ENCODE results near the gene PI4K2A. TPM values are rescaled to one million over a fixed set of nuclear protein-coding genes. Genes with fewer than 3 reads are reported as not detected.
"Not testable (repeated sequence)": the region's sequence is repeated elsewhere in the genome, so short reads cannot be mapped to it uniquely, and the experiment has no call there.

PI4K2A gene
- total and polyA plus RNA-seq, 7 donors = 8.1 to 19.3 (median 13.3) TPM

DNA sequence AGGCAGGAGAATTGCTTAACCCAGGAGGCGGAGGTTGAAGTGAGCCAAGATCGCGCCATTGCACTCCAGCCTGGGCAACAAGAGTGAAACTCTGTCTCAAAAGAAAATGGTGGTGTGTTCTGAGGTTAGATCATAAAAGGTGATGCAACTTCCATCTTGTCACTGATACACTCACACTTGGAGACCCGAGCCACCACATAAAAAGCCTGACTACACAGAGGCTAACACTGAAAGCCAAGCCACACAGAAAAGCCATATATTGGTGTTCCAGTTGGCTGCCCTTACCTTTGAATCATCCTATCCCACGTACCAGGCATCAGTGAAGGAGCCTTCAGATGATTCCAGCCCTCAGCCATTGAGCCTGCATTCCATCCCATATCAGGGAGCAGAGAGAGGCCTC is 11.2 kb upstream of the PI4K2A start:
- WGBS, 2 donors = 92 to 96% methylated on average over 5 of the region's 5 CpGs
- DNase-seq = no peak
- Histone ChIP-seq H3K4me1 (peaks cover 0 to 14% (median 7%) of the 10 kb centered on the region in 4 donors), H3K27ac (no peak overlapping the region), H3K36me3 (no peaks in the 10 kb centered on the region), H3K4me3 (no peak overlapping the region), H3K9me3 (no peaks in the 10 kb centered on the region), H3K27me3 (no peaks in the 10 kb centered on the region)
- TF ChIP-seq EP300 (IDR thresholded peaks at IDR 0.05) (no peak), POLR2A (IDR thresholded peaks at IDR 0.05) (no peak), POLR2AphosphoS5 (IDR thresholded peaks at IDR 0.05) (no peak)
- TF ChIP-seq, protein P1, sequence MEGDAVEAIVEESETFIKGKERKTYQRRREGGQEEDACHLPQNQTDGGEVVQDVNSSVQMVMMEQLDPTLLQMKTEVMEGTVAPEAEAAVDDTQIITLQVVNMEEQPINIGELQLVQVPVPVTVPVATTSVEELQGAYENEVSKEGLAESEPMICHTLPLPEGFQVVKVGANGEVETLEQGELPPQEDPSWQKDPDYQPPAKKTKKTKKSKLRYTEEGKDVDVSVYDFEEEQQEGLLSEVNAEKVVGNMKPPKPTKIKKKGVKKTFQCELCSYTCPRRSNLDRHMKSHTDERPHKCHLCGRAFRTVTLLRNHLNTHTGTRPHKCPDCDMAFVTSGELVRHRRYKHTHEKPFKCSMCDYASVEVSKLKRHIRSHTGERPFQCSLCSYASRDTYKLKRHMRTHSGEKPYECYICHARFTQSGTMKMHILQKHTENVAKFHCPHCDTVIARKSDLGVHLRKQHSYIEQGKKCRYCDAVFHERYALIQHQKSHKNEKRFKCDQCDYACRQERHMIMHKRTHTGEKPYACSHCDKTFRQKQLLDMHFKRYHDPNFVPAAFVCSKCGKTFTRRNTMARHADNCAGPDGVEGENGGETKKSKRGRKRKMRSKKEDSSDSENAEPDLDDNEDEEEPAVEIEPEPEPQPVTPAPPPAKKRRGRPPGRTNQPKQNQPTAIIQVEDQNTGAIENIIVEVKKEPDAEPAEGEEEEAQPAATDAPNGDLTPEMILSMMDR (IDR thresholded peaks at IDR 0.05) = no peak
- intact Hi-C loops (cut with DNase I) = no loop called here

DNA sequence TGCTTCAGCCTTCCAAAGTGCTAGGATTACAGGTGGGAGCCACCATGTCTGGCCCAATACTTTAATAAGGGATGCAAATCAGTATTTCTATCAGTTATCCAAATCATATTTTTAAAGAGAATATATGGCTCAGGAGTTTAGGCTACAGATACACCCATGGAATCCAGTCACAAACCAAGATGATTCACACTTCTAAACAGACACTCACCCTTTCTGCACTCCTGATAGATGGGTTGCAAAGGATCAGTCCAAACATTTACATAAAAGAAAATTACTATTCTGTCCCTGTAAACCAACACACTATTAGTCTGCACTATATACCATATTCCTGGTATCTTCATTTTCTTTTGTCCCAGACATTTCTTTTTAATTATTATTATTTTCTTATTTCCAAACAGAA is 9.4 kb upstream of the PI4K2A start:
- H3K27me3 ChIP-seq = no peaks in the 10 kb centered on the region
- no peak for TF ChIP-seq EP300 (IDR thresholded peaks at IDR 0.05)
- no peak for TF ChIP-seq POLR2A (IDR thresholded peaks at IDR 0.05)
- TF ChIP-seq, protein P1 (IDR thresholded peaks at IDR 0.05) = no peak
- no peak for TF ChIP-seq POLR2AphosphoS5 (IDR thresholded peaks at IDR 0.05)
- intact Hi-C loops (cut with DNase I) = loop anchor here (5.0 kb wide), 1 partner anchor 134 kb away; the partner anchor contains the start of genes MMS19 and UBTD1
- H3K36me3 ChIP-seq = no peaks in the 10 kb centered on the region
- no peaks in the 10 kb centered on the region for H3K9me3 ChIP-seq
- H3K4me1 ChIP-seq = peaks cover 0 to 14% (median 7%) of the 10 kb centered on the region in 4 donors
- H3K27ac ChIP-seq = no peak overlapping the region
- H3K4me3 ChIP-seq = no peak overlapping the region
- no peak for DNase-seq

DNA sequence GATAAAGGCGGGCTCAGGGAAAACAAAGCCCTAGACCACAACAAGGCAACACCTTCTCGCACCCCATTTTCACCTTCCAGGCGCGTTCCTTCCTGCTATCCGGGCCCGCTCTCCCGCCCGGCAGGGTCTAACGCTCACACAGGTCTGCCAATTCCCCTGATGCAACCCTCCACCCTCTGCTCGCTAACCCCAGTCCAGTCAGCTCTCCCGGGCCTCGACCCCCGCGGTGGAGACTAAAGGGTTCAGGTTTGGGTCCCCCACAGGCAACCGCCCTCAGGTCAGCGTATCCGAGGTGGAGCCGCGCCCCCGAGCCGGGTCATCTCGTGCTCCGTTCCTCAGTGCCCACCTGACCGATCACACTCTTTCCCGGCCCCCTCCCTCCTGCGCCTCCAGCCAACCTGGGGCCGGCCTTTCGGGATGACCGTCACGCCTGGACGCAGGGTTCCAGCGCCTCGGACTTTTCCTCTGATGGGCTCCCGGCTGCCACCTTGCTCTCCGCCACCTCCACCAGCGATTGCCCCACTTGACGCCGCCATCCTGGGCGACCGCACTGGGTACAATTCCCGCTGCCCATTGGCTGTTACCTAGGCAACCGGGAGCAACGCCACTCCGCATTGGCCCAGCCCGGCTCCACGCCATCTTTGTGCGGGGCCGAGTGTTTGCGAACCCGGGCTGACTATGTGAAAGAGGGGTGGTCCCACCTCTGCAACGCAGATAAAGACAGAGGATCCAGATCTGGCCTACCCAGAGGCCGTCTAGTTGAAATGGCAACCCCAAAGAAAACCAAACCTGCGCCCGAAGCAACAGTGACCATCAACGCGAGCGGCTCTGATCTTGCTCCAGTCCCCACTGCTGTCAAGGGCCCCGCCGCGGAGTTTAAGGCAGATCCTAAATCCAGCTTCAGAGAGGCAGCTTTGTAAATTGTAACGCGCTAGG is 7.3 kb upstream of the PI4K2A start, which contains the start of gene MORN4:
Gene MORN4, minus strand, starts transcription at position 552 of the 936 bp plus-strand sequence. CDS start 13,847 bp downstream, outside the sequence.
- Histone ChIP-seq H3K27me3 (no peaks in the 10 kb centered on the region), H3K9me3 (no peaks in the 10 kb centered on the region), H3K27ac (peak within 1 kb of the TSS; percentile 64 to 81 (median 74)), H3K36me3 (no peaks in the 10 kb centered on the region), H3K4me3 (peak within 1 kb of the TSS; percentile 59 to 90 (median 74)), H3K4me1 (peaks cover 0 to 14% (median 7%) of the 10 kb centered on the region in 4 donors)
- peak; percentile 97 for DNase-seq
- intact Hi-C loops (cut with DNase I) = loop anchor here (5.0 kb wide), 1 partner anchor 136 kb away; the partner anchor contains the start of genes MMS19 and UBTD1
- TF ChIP-seq EP300 (IDR thresholded peaks at IDR 0.05) (no peak), POLR2AphosphoS5 (IDR thresholded peaks at IDR 0.05) (peak in 3 of 4 donors; percentile 24 to 66 (median 55))
- 2 to 4% methylated on average over 62 of the region's 62 CpGs for WGBS, 2 donors

DNA sequence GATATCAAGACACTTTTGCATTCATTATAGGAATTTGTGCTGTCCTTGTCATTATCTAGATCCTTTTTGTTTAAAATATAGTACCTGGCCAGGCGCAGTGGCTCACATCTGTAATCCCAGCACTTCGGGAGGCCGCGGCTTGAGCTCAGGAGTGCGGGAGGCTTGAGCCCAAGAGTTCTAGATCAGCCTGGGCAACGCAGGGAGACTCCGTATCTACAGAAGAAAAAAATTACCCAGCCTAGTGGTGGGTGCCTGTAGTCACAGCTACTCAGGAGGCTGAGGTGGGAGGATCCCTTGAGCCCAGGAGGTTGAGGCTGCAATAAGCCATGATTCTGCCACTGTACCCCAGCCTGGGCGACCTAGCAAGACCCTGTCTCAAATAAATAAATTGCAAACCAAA is 6.5 kb upstream of the PI4K2A start:
- 31 to 81% methylated on average over 8 of the region's 8 CpGs for WGBS, 2 donors
- Histone ChIP-seq H3K4me3 (peak overlapping the region; percentile 59 to 90 (median 74)), H3K9me3 (no peaks in the 10 kb centered on the region), H3K4me1 (peaks cover 0 to 14% (median 7%) of the 10 kb centered on the region in 4 donors), H3K27me3 (no peaks in the 10 kb centered on the region), H3K27ac (peak overlapping the region; percentile 64 to 81 (median 74)), H3K36me3 (no peaks in the 10 kb centered on the region)
- no peak for DNase-seq
- intact Hi-C loops (cut with DNase I) = loop anchor here (5.0 kb wide), 1 partner anchor 137 kb away; the partner anchor contains the start of genes MMS19 and UBTD1
- no peak for TF ChIP-seq EP300 (IDR thresholded peaks at IDR 0.05)
- TF ChIP-seq, protein P1 (IDR thresholded peaks at IDR 0.05) = peak in 2 of 4 experiments; percentile 21 to 26
- no peak for TF ChIP-seq POLR2A (IDR thresholded peaks at IDR 0.05)
- TF ChIP-seq POLR2AphosphoS5 (IDR thresholded peaks at IDR 0.05) = no peak

DNA sequence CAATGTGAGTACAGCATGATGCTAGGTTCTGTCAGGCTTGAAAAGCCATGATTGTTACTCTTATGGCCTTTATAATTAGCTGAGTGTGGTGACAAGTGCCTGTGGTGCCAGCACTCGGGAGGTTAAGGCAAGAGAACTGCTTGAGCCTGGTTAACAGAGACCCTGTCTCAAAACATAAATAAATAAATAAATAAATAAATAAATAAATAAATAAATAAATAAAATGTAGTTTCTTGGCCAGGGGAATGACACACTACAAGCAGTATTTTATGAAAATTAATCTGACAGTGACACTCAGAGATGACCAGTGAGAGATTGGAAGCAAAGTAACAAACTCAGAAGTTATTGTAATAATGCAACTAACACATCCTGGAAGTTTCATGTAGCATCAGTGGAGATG is 4.9 kb upstream of the PI4K2A start:
- 91 to 94% methylated on average over 1 of the region's 1 CpG for WGBS, 2 donors
- no peaks in the 10 kb centered on the region for H3K27me3 ChIP-seq

DNA sequence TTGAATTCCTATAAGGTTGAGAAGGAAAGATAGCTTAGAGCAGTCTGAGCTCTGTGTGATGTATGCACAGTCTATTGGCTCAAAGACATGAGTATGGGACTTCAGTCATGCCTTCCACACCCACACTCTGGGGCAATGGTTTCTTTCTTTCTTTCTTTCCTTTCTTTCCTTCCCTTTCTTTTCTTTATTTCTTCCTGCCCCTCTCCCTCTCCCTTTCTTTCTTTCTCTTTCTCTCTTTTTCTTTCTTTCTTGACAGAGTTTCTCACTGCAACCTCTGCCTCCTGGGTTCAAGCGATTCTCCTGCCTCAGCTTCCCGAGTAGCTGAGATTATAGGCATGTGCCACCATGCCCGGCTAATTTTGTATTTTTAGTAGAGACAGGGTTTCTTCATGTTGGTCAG is 1.4 kb upstream of the PI4K2A start:
- H3K4me1 ChIP-seq = peaks cover 0 to 25% (median 17%) of the 10 kb centered on the region in 4 donors
- intact Hi-C loops (cut with DNase I); DNase-seq; H3K36me3 ChIP-seq; H3K27ac ChIP-seq; H3K4me3 ChIP-seq; H3K9me3 ChIP-seq; H3K27me3 ChIP-seq: not testable (repeated sequence)
- 83 to 91% methylated on average over 3 of the region's 3 CpGs for WGBS, 2 donors

More for the DNA sequence above, 4.9 kb upstream of the PI4K2A start:
- no peaks in the 10 kb centered on the region for H3K9me3 ChIP-seq
- H3K36me3 ChIP-seq = no peaks in the 10 kb centered on the region
- H3K27ac ChIP-seq = no peak overlapping the region
- DNase-seq = no peak
- H3K4me3 ChIP-seq = no peak overlapping the region
- peaks cover 0 to 14% (median 7%) of the 10 kb centered on the region in 4 donors for H3K4me1 ChIP-seq
- TF ChIP-seq POLR2A (IDR thresholded peaks at IDR 0.05) (no peak), POLR2AphosphoS5 (IDR thresholded peaks at IDR 0.05) (no peak), EP300 (IDR thresholded peaks at IDR 0.05) (no peak)
- TF ChIP-seq, protein P1 (IDR thresholded peaks at IDR 0.05) = no peak
- intact Hi-C loops (cut with DNase I) = no loop called here
